ENCODE results near the gene ENPP3. TPM values are rescaled to one million over a fixed set of nuclear protein-coding genes. Genes with fewer than 3 reads are reported as not detected.

Gene ENPP3
- total RNA-seq, 1 experiment from 2014 or later = not detected

GRCh38 chr6:131631625-131632289 is 5.3 kb upstream of the ENPP3 start:
- no peak for DNase-seq
- no peak overlapping the region for H3K4me3 ChIP-seq (ENCODE audit: insufficient read depth, low read depth, low read length)
- no peaks in the 10 kb centered on the region for H3K27me3 ChIP-seq (ENCODE audit: control insufficient read depth, insufficient read depth, low read length)
- H3K36me3 ChIP-seq (replicated peaks; ENCODE audit: control insufficient read depth, insufficient read depth, low read length) = no peaks in the 10 kb centered on the region

GRCh38 chr6:131635384-131636340 is 1.4 kb upstream of the ENPP3 start:
- Histone ChIP-seq H3K4me3 (ENCODE audit: insufficient read depth, low read depth, low read length) (no peak overlapping the region), H3K27me3 (ENCODE audit: control insufficient read depth, insufficient read depth, low read length) (no peaks in the 10 kb centered on the region; the same call in 1 of the 2 replicates), H3K36me3 (replicated peaks; ENCODE audit: control insufficient read depth, insufficient read depth, low read length) (no peaks in the 10 kb centered on the region)
- no peak for DNase-seq

GRCh38 chr6:131638013-131638412 is 911 bp downstream of the ENPP3 start:
- Histone ChIP-seq H3K27me3 (ENCODE audit: control insufficient read depth, insufficient read depth, low read length) (no peaks in the 10 kb centered on the region; the same call in 1 of the 2 replicates), H3K4me3 (ENCODE audit: insufficient read depth, low read depth, low read length) (no peak overlapping the region), H3K36me3 (replicated peaks; ENCODE audit: control insufficient read depth, insufficient read depth, low read length) (no peaks in the 10 kb centered on the region)
- no peak for DNase-seq

GRCh38 chr6:131640100-131640499 is 3.0 kb downstream of the ENPP3 start:
- Histone ChIP-seq H3K27me3 (ENCODE audit: control insufficient read depth, insufficient read depth, low read length) (no peaks in the 10 kb centered on the region; the same call in 1 of the 2 replicates), H3K4me3 (ENCODE audit: insufficient read depth, low read depth, low read length) (no peak overlapping the region), H3K36me3 (replicated peaks; ENCODE audit: control insufficient read depth, insufficient read depth, low read length) (no peaks in the 10 kb centered on the region)
- no peak for DNase-seq

- DNase-seq = no peak
Observed at GRCh38 chr6:131640576-131640975, 3.5 kb downstream of the ENPP3 start.

GRCh38 chr6:131641554-131641953 is 4.5 kb downstream of the ENPP3 start:
- no peaks in the 10 kb centered on the region for H3K36me3 ChIP-seq (replicated peaks; ENCODE audit: control insufficient read depth, insufficient read depth, low read length)
- H3K27me3 ChIP-seq (ENCODE audit: control insufficient read depth, insufficient read depth, low read length) = no peaks in the 10 kb centered on the region; the same call in 1 of the 2 replicates
- DNase-seq = no peak
- H3K4me3 ChIP-seq (ENCODE audit: insufficient read depth, low read depth, low read length) = no peak overlapping the region

More at GRCh38 chr6:131640576-131640975, 3.5 kb downstream of the ENPP3 start:
- Histone ChIP-seq H3K4me3 (ENCODE audit: insufficient read depth, low read depth, low read length) (no peak overlapping the region), H3K36me3 (replicated peaks; ENCODE audit: control insufficient read depth, insufficient read depth, low read length) (no peaks in the 10 kb centered on the region), H3K27me3 (ENCODE audit: control insufficient read depth, insufficient read depth, low read length) (no peaks in the 10 kb centered on the region; the same call in 1 of the 2 replicates)

- DNase-seq = no peak
- no peak overlapping the region for H3K4me3 ChIP-seq (ENCODE audit: insufficient read depth, low read depth, low read length)
- no peaks in the 10 kb centered on the region for H3K36me3 ChIP-seq (replicated peaks; ENCODE audit: control insufficient read depth, insufficient read depth, low read length)
- H3K27me3 ChIP-seq (ENCODE audit: control insufficient read depth, insufficient read depth, low read length) = no peaks in the 10 kb centered on the region; the same call in 1 of the 2 replicates
Observed at GRCh38 chr6:131642565-131642964, 5.5 kb downstream of the ENPP3 start.

GRCh38 chr6:131642987-131643611 is 6.0 kb downstream of the ENPP3 start:
- Histone ChIP-seq H3K4me3 (ENCODE audit: insufficient read depth, low read depth, low read length) (no peak overlapping the region), H3K27me3 (ENCODE audit: control insufficient read depth, insufficient read depth, low read length) (no peaks in the 10 kb centered on the region; the same call in 1 of the 2 replicates), H3K36me3 (replicated peaks; ENCODE audit: control insufficient read depth, insufficient read depth, low read length) (no peaks in the 10 kb centered on the region)
- DNase-seq = no peak

GRCh38 chr6:131643855-131644460 is 6.9 kb downstream of the ENPP3 start:
- DNase-seq = no peak
- Histone ChIP-seq H3K27me3 (ENCODE audit: control insufficient read depth, insufficient read depth, low read length) (no peaks in the 10 kb centered on the region; the same call in 1 of the 2 replicates), H3K36me3 (replicated peaks; ENCODE audit: control insufficient read depth, insufficient read depth, low read length) (no peaks in the 10 kb centered on the region), H3K4me3 (ENCODE audit: insufficient read depth, low read depth, low read length) (no peak overlapping the region)

GRCh38 chr6:131644921-131645320 is 7.8 kb downstream of the ENPP3 start:
- Histone ChIP-seq H3K27me3 (ENCODE audit: control insufficient read depth, insufficient read depth, low read length) (no peaks in the 10 kb centered on the region; the same call in 1 of the 2 replicates), H3K4me3 (ENCODE audit: insufficient read depth, low read depth, low read length) (no peak overlapping the region), H3K36me3 (replicated peaks; ENCODE audit: control insufficient read depth, insufficient read depth, low read length) (no peaks in the 10 kb centered on the region)
- DNase-seq = no peak

GRCh38 chr6:131645846-131646245 is 8.7 kb downstream of the ENPP3 start:
- Histone ChIP-seq H3K27me3 (ENCODE audit: control insufficient read depth, insufficient read depth, low read length) (no peaks in the 10 kb centered on the region; the same call in 1 of the 2 replicates), H3K4me3 (ENCODE audit: insufficient read depth, low read depth, low read length) (no peak overlapping the region), H3K36me3 (replicated peaks; ENCODE audit: control insufficient read depth, insufficient read depth, low read length) (no peaks in the 10 kb centered on the region)
- DNase-seq = no peak

GRCh38 chr6:131646249-131646670 is 9.2 kb downstream of the ENPP3 start:
- DNase-seq = no peak
- Histone ChIP-seq H3K27me3 (ENCODE audit: control insufficient read depth, insufficient read depth, low read length) (no peaks in the 10 kb centered on the region; the same call in 1 of the 2 replicates), H3K36me3 (replicated peaks; ENCODE audit: control insufficient read depth, insufficient read depth, low read length) (no peaks in the 10 kb centered on the region), H3K4me3 (ENCODE audit: insufficient read depth, low read depth, low read length) (no peak overlapping the region)

GRCh38 chr6:131651782-131652181 is 14.7 kb downstream of the ENPP3 start:
- Histone ChIP-seq H3K36me3 (replicated peaks; ENCODE audit: control insufficient read depth, insufficient read depth, low read length) (no peaks in the 10 kb centered on the region), H3K4me3 (ENCODE audit: insufficient read depth, low read depth, low read length) (no peak overlapping the region), H3K27me3 (ENCODE audit: control insufficient read depth, insufficient read depth, low read length) (no peaks in the 10 kb centered on the region)
- no peak for DNase-seq

- no peak for DNase-seq
- Histone ChIP-seq H3K36me3 (replicated peaks; ENCODE audit: control insufficient read depth, insufficient read depth, low read length) (no peaks in the 10 kb centered on the region), H3K4me3 (ENCODE audit: insufficient read depth, low read depth, low read length) (no peak overlapping the region), H3K27me3 (ENCODE audit: control insufficient read depth, insufficient read depth, low read length) (no peaks in the 10 kb centered on the region)
Observed at GRCh38 chr6:131652472-131652871, 15.4 kb downstream of the ENPP3 start.

Measured in H7 (cell line).